ENCODE results near the gene SELENBP1. TPM values are rescaled to one million over a fixed set of nuclear protein-coding genes. Genes with fewer than 3 reads are reported as not detected.

Gene SELENBP1
- total and polyA plus RNA-seq, 2 experiments from 2014 or later, result 43.6 to 73.5 TPM

DNA sequence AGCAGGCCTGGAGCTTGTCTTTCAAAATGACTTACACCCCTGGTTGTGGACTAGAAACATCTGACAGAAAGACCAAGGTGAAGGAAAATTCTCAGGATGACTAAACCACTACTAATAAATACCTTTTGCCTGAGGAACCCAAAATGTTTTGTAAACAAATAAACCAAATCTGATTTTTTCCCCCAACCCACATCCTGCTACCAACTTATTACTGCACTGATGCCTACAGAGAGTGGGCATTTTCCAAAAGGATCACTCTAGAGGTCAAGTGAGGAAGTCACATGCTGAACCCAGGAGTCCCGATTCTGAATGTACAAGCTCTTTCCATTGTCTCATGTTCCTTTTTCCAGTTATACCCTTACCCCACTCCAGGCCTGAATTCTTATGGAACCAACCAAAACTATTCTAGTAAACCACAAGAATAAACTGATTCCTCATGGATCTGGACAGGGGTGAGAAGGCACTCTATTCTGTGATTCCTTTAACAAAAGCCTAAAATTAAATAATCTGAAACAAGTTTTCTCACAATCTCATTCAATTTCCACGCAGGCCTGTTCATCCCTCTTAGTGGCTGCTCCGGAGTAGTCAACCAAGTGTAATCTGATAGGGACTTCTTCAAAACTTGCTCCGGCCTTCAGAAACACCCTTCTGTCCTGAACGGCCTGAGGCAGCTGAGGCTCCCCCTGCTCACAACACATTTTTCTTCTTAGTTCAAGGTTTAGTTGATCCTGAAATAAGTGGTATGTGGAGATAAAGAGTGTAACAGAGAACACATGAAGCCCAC, 46.7 kb downstream of the SELENBP1 start:
- no peaks in the 10 kb centered on the region for H3K27me3 ChIP-seq
- TF ChIP-seq, protein P1, sequence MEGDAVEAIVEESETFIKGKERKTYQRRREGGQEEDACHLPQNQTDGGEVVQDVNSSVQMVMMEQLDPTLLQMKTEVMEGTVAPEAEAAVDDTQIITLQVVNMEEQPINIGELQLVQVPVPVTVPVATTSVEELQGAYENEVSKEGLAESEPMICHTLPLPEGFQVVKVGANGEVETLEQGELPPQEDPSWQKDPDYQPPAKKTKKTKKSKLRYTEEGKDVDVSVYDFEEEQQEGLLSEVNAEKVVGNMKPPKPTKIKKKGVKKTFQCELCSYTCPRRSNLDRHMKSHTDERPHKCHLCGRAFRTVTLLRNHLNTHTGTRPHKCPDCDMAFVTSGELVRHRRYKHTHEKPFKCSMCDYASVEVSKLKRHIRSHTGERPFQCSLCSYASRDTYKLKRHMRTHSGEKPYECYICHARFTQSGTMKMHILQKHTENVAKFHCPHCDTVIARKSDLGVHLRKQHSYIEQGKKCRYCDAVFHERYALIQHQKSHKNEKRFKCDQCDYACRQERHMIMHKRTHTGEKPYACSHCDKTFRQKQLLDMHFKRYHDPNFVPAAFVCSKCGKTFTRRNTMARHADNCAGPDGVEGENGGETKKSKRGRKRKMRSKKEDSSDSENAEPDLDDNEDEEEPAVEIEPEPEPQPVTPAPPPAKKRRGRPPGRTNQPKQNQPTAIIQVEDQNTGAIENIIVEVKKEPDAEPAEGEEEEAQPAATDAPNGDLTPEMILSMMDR (IDR thresholded peaks at IDR 0.05; ENCODE audit: low read depth, low read length), result no peak
- no peaks in the 10 kb centered on the region for H3K9me3 ChIP-seq (ENCODE audit: low read depth)
- H3K27ac ChIP-seq, result peak overlapping the region; percentile 99
- peaks cover 14% of the 10 kb centered on the region for H3K4me1 ChIP-seq (ENCODE audit: low read depth)
- H3K36me3 ChIP-seq, result no peaks in the 10 kb centered on the region
- peak overlapping the region; percentile 97 for H3K4me3 ChIP-seq
- DNase-seq (ENCODE audit: low read depth in 1 of 2, low spot score in 1 of 2), result no peak

DNA sequence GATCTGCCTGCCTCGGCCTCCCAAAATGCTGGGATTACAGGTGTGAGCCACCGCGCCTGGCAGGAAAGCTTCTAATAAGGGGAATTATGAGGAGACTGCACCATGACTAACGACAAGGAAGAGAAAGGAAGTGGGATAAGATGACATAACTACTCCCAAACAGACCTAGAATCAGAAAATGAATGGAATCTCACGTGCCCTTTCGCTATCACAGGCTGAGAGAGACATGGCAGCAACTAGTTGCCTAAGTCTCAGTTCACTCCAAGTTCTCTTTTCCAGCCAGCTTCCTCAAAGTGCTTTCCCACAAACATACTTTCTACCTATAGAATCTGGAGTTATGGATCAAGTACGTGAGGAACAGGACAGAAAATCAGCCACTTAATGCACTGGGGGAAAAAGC, 47.3 kb downstream of the SELENBP1 start:
- H3K9me3 ChIP-seq (ENCODE audit: low read depth), result no peaks in the 10 kb centered on the region
- no peaks in the 10 kb centered on the region for H3K36me3 ChIP-seq
- no peak overlapping the region for H3K27ac ChIP-seq
- H3K4me3 ChIP-seq, result no peak overlapping the region
- peaks cover 14% of the 10 kb centered on the region for H3K4me1 ChIP-seq (ENCODE audit: low read depth)
- DNase-seq (ENCODE audit: low read depth in 1 of 2, low spot score in 1 of 2), result peak in 1 of 2 donors; percentile 42
- H3K27me3 ChIP-seq, result no peaks in the 10 kb centered on the region
- TF ChIP-seq, protein P1 (IDR thresholded peaks at IDR 0.05; ENCODE audit: low read depth, low read length), result no peak

DNA sequence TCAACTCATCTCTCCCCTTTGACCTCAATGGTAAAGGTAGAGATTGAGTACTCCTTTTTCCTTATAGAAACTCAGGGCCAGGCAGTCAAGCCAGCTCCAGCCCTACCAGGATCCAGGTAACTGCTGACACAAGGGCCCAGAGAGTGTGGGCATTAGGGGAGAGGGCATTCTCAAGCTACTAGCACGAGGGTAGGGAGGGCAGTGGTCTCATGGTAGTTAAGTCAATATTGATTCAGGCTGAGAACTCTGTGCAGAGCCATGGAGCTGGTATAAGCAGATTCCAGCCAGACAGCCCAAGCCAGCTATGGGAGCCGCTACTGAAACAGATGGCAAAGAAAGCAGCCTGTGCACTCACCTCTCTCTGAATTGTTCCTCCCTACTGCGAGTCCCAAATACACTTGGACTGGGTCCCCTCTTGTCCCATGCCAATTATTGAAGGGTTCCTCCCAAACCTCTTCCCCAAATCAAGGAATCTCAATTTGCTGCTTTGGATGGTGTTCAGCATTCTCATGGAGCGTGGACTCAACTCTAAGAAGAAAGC, 48.0 kb downstream of the SELENBP1 start:
- Histone ChIP-seq H3K4me3 (no peak overlapping the region), H3K9me3 (ENCODE audit: low read depth) (no peaks in the 10 kb centered on the region), H3K36me3 (no peaks in the 10 kb centered on the region), H3K4me1 (ENCODE audit: low read depth) (peaks cover 14% of the 10 kb centered on the region), H3K27ac (no peak overlapping the region), H3K27me3 (no peaks in the 10 kb centered on the region)
- DNase-seq (ENCODE audit: low read depth in 1 of 2, low spot score in 1 of 2), result no peak
- TF ChIP-seq, protein P1 (IDR thresholded peaks at IDR 0.05; ENCODE audit: low read depth, low read length), result no peak

DNA sequence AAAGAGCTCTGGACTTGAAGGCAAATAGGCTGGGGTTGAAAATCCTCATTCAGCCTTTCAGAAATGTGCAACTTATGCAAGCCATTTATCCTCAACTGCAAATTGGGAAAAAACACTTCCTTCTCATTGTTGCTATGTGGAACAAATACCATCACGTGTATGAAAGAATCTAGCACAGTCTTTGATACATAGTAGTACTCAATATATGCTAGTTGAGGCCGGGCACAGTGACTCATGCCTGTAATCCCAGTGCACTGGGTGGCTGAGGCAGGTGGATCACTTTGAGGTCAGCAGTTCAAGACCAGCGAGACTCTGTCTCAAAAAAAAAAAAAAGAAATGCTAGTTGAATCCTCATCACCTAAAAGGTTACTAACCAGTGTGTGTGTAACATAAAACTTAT, 53.5 kb downstream of the SELENBP1 start:
- DNase-seq (ENCODE audit: low read depth in 1 of 2, low spot score in 1 of 2), result no peak
- Histone ChIP-seq H3K4me1 (ENCODE audit: low read depth) (no peaks in the 10 kb centered on the region), H3K27me3 (no peaks in the 10 kb centered on the region), H3K4me3 (no peak overlapping the region), H3K9me3 (ENCODE audit: low read depth) (no peaks in the 10 kb centered on the region), H3K27ac (no peak overlapping the region), H3K36me3 (peaks cover 7% of the 10 kb centered on the region)
- TF ChIP-seq, protein P1 (IDR thresholded peaks at IDR 0.05; ENCODE audit: low read depth, low read length), result no peak

DNA sequence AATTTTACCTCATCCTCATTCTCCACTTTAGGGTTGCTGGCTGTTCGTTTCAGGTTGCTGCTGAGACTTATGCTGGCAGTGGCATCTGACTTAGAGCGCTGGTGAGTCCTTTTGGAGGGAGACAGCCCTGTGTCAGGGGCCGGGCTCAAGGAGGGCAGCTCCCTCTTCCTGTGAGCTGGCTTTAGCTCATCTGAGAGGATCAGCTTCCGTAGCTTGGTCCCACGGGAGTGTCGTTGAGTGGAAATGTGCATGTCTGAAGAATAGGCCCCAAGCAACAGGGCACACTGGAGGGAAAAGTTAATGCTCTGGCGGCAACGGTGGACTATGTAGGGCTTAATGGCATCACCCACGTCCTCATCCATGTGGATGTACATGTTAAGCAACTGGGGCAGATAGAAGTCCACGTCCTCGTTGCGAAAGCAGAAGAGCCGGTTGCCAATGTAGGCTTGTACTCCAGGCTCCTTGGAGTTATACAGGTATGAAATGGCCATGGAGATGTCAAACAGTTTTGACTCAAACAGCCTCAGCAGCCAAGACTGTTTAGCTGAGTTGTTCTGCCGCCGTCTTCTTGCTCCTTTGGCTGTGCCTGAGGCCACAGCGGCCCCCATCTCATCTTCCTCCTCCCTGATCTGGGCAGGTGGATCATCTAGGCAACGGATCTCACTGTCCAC, 56.8 kb downstream of the SELENBP1 start:
- TF ChIP-seq, protein P1 (IDR thresholded peaks at IDR 0.05; ENCODE audit: low read depth, low read length), result no peak
- Histone ChIP-seq H3K36me3 (peaks cover 14% of the 10 kb centered on the region), H3K27me3 (no peaks in the 10 kb centered on the region), H3K4me3 (no peak overlapping the region), H3K9me3 (ENCODE audit: low read depth) (no peaks in the 10 kb centered on the region), H3K4me1 (ENCODE audit: low read depth) (no peaks in the 10 kb centered on the region), H3K27ac (no peak overlapping the region)
- DNase-seq (ENCODE audit: low read depth in 1 of 2, low spot score in 1 of 2), result no peak

Other genes with a start within 250 kb of the SELENBP1 start
- gene SEMA6C, start 226.1 kb downstream of the SELENBP1 start, total RNA-seq, result 22.0 and 28.1 TPM in 2 replicates
- 23.3 and 29.9 TPM in 2 replicates for gene SEMA6C, start 226.1 kb downstream of the SELENBP1 start, polyA plus RNA-seq
- gene TNFAIP8L2, start 216.1 kb downstream of the SELENBP1 start, total RNA-seq, result 0.45 TPM in 1 of 2 replicates, not detected in the other
- 0.20 and 0.39 TPM in 2 replicates for gene TNFAIP8L2, start 216.1 kb downstream of the SELENBP1 start, polyA plus RNA-seq
- 19.7 and 26.7 TPM in 2 replicates for gene LYSMD1, start 206.8 kb downstream of the SELENBP1 start, total RNA-seq
- 4.9 and 8.0 TPM in 2 replicates for gene LYSMD1, start 206.8 kb downstream of the SELENBP1 start, polyA plus RNA-seq
- gene SCNM1, start 206.6 kb downstream of the SELENBP1 start, total RNA-seq, result 30.8 and 50.9 TPM in 2 replicates
- gene SCNM1, start 206.6 kb downstream of the SELENBP1 start, polyA plus RNA-seq, result 66.5 and 80.7 TPM in 2 replicates
- gene TMOD4, start 196.7 kb downstream of the SELENBP1 start, total RNA-seq, result 0.48 TPM in 1 of 2 replicates, not detected in the other
- gene TMOD4, start 196.7 kb downstream of the SELENBP1 start, polyA plus RNA-seq, result 0.44 TPM in 1 of 2 replicates, not detected in the other
- 47.5 and 60.0 TPM in 2 replicates for gene VPS72, start 182.5 kb downstream of the SELENBP1 start, total RNA-seq
- 64.7 and 82.7 TPM in 2 replicates for gene VPS72, start 182.5 kb downstream of the SELENBP1 start, polyA plus RNA-seq
- 36.4 and 91.3 TPM in 2 replicates for gene PIP5K1A, start 174.2 kb downstream of the SELENBP1 start, total RNA-seq
- 21.6 and 28.8 TPM in 2 replicates for gene PIP5K1A, start 174.2 kb downstream of the SELENBP1 start, polyA plus RNA-seq
- 140 and 199 TPM in 2 replicates for gene PSMD4, start 118.0 kb downstream of the SELENBP1 start, total RNA-seq
- gene PSMD4, start 118.0 kb downstream of the SELENBP1 start, polyA plus RNA-seq, result 246 and 277 TPM in 2 replicates
- gene ZNF687, start 90.4 kb downstream of the SELENBP1 start, total RNA-seq, result 31.9 and 48.5 TPM in 2 replicates
- 3.6 and 5.4 TPM in 2 replicates for gene ZNF687, start 90.4 kb downstream of the SELENBP1 start, polyA plus RNA-seq
- 35.7 and 53.5 TPM in 2 replicates for gene PI4KB, start 45.3 kb downstream of the SELENBP1 start, total RNA-seq
- 46.0 and 62.6 TPM in 2 replicates for gene PI4KB, start 45.3 kb downstream of the SELENBP1 start, polyA plus RNA-seq
- gene RFX5, start 25.5 kb downstream of the SELENBP1 start, total RNA-seq, result 67.8 and 87.2 TPM in 2 replicates
- 51.3 and 52.4 TPM in 2 replicates for gene RFX5, start 25.5 kb downstream of the SELENBP1 start, polyA plus RNA-seq
- 220 and 354 TPM in 2 replicates for gene PSMB4, start 26.9 kb upstream of the SELENBP1 start, total RNA-seq
- 71.1 and 104 TPM in 2 replicates for gene PSMB4, start 26.9 kb upstream of the SELENBP1 start, polyA plus RNA-seq
- 29.0 and 48.6 TPM in 2 replicates for gene POGZ, start 86.8 kb upstream of the SELENBP1 start, total RNA-seq
- 30.8 and 35.1 TPM in 2 replicates for gene POGZ, start 86.8 kb upstream of the SELENBP1 start, polyA plus RNA-seq
- 4.3 and 4.9 TPM in 2 replicates for gene CGN, start 138.7 kb upstream of the SELENBP1 start, total RNA-seq
- gene CGN, start 138.7 kb upstream of the SELENBP1 start, polyA plus RNA-seq, result 1.2 and 2.0 TPM in 2 replicates
- 7.0 TPM in 2 replicates for gene TUFT1, start 167.6 kb upstream of the SELENBP1 start, total RNA-seq
- 7.7 and 9.0 TPM in 2 replicates for gene TUFT1, start 167.6 kb upstream of the SELENBP1 start, polyA plus RNA-seq
- 24.5 and 34.5 TPM in 2 replicates for gene SNX27, start 239.3 kb upstream of the SELENBP1 start, total RNA-seq
- 24.4 and 27.6 TPM in 2 replicates for gene SNX27, start 239.3 kb upstream of the SELENBP1 start, polyA plus RNA-seq

All from cardiac muscle cell (in vitro differentiated cells and primary cell).